Sigmoid colon (tissue), 4 donors: ENCODE measurements around the gene ACYP2.

Experiments used
- CTCF ChIP-seq, 4 experiments: fragments of 450-650 bp in 3 of 4; fragments of 200-600 bp in 1 of 4; IDR thresholded peaks; one replicate each; pipeline ENCODE4 v1.5.1; 2016 to 2019; ENCODE audit warnings: antibody characterized with exemption in 4 of 4, mild to moderate bottlenecking in 3 of 4, moderate library complexity in 2 of 4
- POLR2A ChIP-seq, 2 donors: fragments of 450-650 bp; IDR thresholded peaks; one replicate each; pipeline ENCODE4 v1.6.1; 2016; ENCODE audit warnings: antibody characterized with exemption in 2 of 2, mild to moderate bottlenecking in 2 of 2, moderate library complexity in 2 of 2
- POLR2AphosphoS5 ChIP-seq, 4 donors: sonication (generic); formaldehyde crosslinking; IDR thresholded peaks; one replicate each; pipeline ENCODE4 v1.6.1; 2017; ENCODE audit warnings: antibody characterized with exemption in 4 of 4

GRCh38 chr2:54185105-54185504 lies 69.7 kb downstream of the ACYP2 start:
- TF ChIP-seq POLR2A (IDR thresholded peaks at IDR 0.05) (no peak), CTCF (IDR thresholded peaks at IDR 0.05) (no peak), POLR2AphosphoS5 (IDR thresholded peaks at IDR 0.05) (no peak)
